Measurements from ENCODE around the gene TBX1. TPM values are rescaled to one million over a fixed set of nuclear protein-coding genes. Genes with fewer than 3 reads are reported as not detected.

Gene TBX1
- total and polyA plus RNA-seq, 2 of the 8 experiments (the other 6 are each of a cell fraction or from before 2014, with no cell fraction given): 0.28 TPM; not detected in 1

- H3K9me3 ChIP-seq (ENCODE audit: insufficient read depth in 2 of 2, low read depth in 1 of 2, low read length in 1 of 2): no peaks in the 10 kb centered on the region
- H4K20me1 ChIP-seq (replicated peaks in 1 of 2; ENCODE audit: control insufficient read depth in 1 of 2, insufficient read depth in 2 of 2, low read length in 2 of 2): peaks cover 18 to 27% of the 10 kb centered on the region in 2 experiments
- no peak overlapping the region for H3K9ac ChIP-seq (replicated peaks in 1 of 4; ENCODE audit: extremely low read depth in 1 of 4, low read depth in 3 of 4, low read length in 3 of 4)
- no peak overlapping the region for H2BK5ac ChIP-seq (ENCODE audit: low read depth, low read length)
- H2BK120ac ChIP-seq (replicated peaks; ENCODE audit: low read depth, low read length): no peak overlapping the region
- peak; percentile 3 for TF ChIP-seq RNF2 (IDR thresholded peaks at IDR 0.05; ENCODE audit: borderline replicate concordance, low read depth, low read length, missing control alignments, poor library complexity, severe bottlenecking)
- no peak for TF ChIP-seq RBBP5 (IDR thresholded peaks at IDR 0.05; ENCODE audit: borderline replicate concordance, low read depth, low read length)
- H3K27ac ChIP-seq (ENCODE audit: low read depth, low read length): no peak overlapping the region
- no peak overlapping the region for H3K14ac ChIP-seq (ENCODE audit: insufficient read length)
- no peak overlapping the region for H3K18ac ChIP-seq (ENCODE audit: extremely low read depth, low read length)
- H3K36me3 ChIP-seq (ENCODE audit: control insufficient read depth in 2 of 4, insufficient read depth in 4 of 4, low read length in 3 of 4): peaks cover 0 to 9% (median 0%) of the 10 kb centered on the region in 4 experiments; a peak in 1 of 8 replicates
- 77% methylated on average over 10 of the region's 14 CpGs; no CpG with 5 or more reads in 1 of the 2 experiments for WGBS, 2 experiments (ENCODE audit: extremely low coverage in 1 of 2, insufficient coverage in 1 of 2, insufficient read length in 1 of 2, insufficient replicate concordance in 2 of 2, low coverage in 1 of 2, low lambda C conversion rate in 2 of 2, missing lambda C conversion rate in 1 of 2)
- no peak overlapping the region for H3K56ac ChIP-seq (replicated peaks; ENCODE audit: insufficient read length, low read depth, low read length)
- CTCF ChIA-PET (ENCODE audit: partially characterized antibody): interaction anchor here (0.7 to 16.5 kb wide), 21 partner anchors 8 to 156 kb away, joined by 3 to 168 read pairs (median 3); partner anchors contain the start of gene GP1BB
- H3K79me1 ChIP-seq (ENCODE audit: low read depth, low read length): no peaks in the 10 kb centered on the region
- no peak overlapping the region for H4K5ac ChIP-seq (ENCODE audit: insufficient read length, low read depth, low read length)
- H3K4me3 ChIP-seq (ENCODE audit: extremely low read depth in 1 of 4, insufficient read depth in 2 of 4, low read depth in 3 of 4, low read length in 4 of 4): no peak overlapping the region
- H4K8ac ChIP-seq (ENCODE audit: extremely low read depth, insufficient read depth, low read length): no peak overlapping the region
- POLR2A ChIA-PET (ENCODE audit: partially characterized antibody): interaction anchor here (0.9 to 3.8 kb wide), 3 partner anchors 9 to 30 kb away, joined by 3 to 21 read pairs (median 3); partner anchors contain the start of gene GP1BB
- no peak overlapping the region for H3K4ac ChIP-seq (replicated peaks; ENCODE audit: insufficient read length, low read depth, low read length)
- no peak overlapping the region for H2AK5ac ChIP-seq (ENCODE audit: low read depth, low read length)
- no peak overlapping the region for H3K23ac ChIP-seq (ENCODE audit: insufficient read length)
- no peak overlapping the region for H2BK20ac ChIP-seq (ENCODE audit: low read length)
- H3K23me2 ChIP-seq (ENCODE audit: low read depth, low read length): no peaks in the 10 kb centered on the region; the same call in 1 of the 2 replicates
- no peak overlapping the region for H2AFZ ChIP-seq (ENCODE audit: low read length)
- peaks cover 0 to 32% (median 11%) of the 10 kb centered on the region in 4 experiments; a peak in 5 of 7 replicates for H3K4me1 ChIP-seq (replicated peaks in 1 of 4; ENCODE audit: control insufficient read depth in 3 of 4, insufficient read depth in 4 of 4, low read length in 3 of 4)
- H2BK15ac ChIP-seq (ENCODE audit: low read length): no peak overlapping the region
- H2BK12ac ChIP-seq (ENCODE audit: low read depth, low read length): peak overlapping the region; percentile 41; the same call in 1 of the 2 replicates
- no peak overlapping the region; a peak in 1 of 4 replicates for H3K4me2 ChIP-seq (ENCODE audit: insufficient read depth in 1 of 2, low read depth in 2 of 2, low read length in 2 of 2)
- no peak overlapping the region for H4K91ac ChIP-seq (replicated peaks; ENCODE audit: insufficient read length, low read length)
- FAIRE-seq (no peak), DNase-seq (ENCODE audit: low read depth in 1 of 2, low spot score in 2 of 2) (no peak)
- no peaks in the 10 kb centered on the region for H3K79me2 ChIP-seq (ENCODE audit: control insufficient read depth in 1 of 2, insufficient read depth in 2 of 2, low read length in 2 of 2)
- H3K27me3 ChIP-seq (replicated peaks in 1 of 4; ENCODE audit: control insufficient read depth in 3 of 4, extremely low read depth in 1 of 4, insufficient read depth in 3 of 4, low read length in 3 of 4): peaks cover 60 to 73% (median 67%) of the 10 kb centered on the region in 4 experiments
Measured at GRCh38 chr22:19753996-19754700, 6.4 kb upstream of the TBX1 start.
